H7 (cell line): ENCODE results near the gene TUBA8. TPM values are rescaled to one million over a fixed set of nuclear protein-coding genes. Genes with fewer than 3 reads are reported as not detected.
"Not testable (repeated sequence)": the region's sequence is repeated elsewhere in the genome, so short reads cannot be mapped to it uniquely, and the experiment has no call there.

Source experiments
- DNase-seq: peaks from one replicate; pipeline ENCODE4 v3.0.0; 2012
- H3K27me3 ChIP-seq: 2 replicates; pipeline ENCODE4 v1.6.0; 2011; ENCODE audit warnings: mild to moderate bottlenecking, low read length; ENCODE audit not compliant: control insufficient read depth, insufficient read depth
- H3K36me3 ChIP-seq: replicated peaks from 2 replicates; pipeline ENCODE4 v1.5.1; 2011; ENCODE audit warnings: low read length; ENCODE audit not compliant: control insufficient read depth, insufficient read depth
- H3K4me3 ChIP-seq: 2 replicates; pipeline ENCODE4 v1.5.1; 2011; ENCODE audit warnings: low read depth, mild to moderate bottlenecking, control low read depth, low read length, moderate library complexity; ENCODE audit not compliant: insufficient read depth
- total RNA-seq: library from RNA; depleted of rRNA; stranded (reverse); fragments of >200 nt; shearing (Covaris generic); gene quantifications from 2 replicates; pipeline ENCODE4 v1.2.3, GENCODE V29; 2014

The TUBA8 gene
- total RNA-seq, 1 experiment from 2014 or later, result 2.7 TPM

GRCh38 chr22:18147791-18148190, 37.2 kb downstream of the TUBA8 start:
- no peak for DNase-seq
- no peaks in the 10 kb centered on the region for H3K36me3 ChIP-seq

GRCh38 chr22:18148293-18148965, 37.8 kb downstream of the TUBA8 start:
- Histone ChIP-seq H3K27me3 (no peaks in the 10 kb centered on the region; the same call in 1 of the 2 replicates), H3K4me3 (no peak overlapping the region)

More at GRCh38 chr22:18147791-18148190, 37.2 kb downstream of the TUBA8 start:
- Histone ChIP-seq H3K4me3 (no peak overlapping the region), H3K27me3 (no peaks in the 10 kb centered on the region; the same call in 1 of the 2 replicates)

DNA sequence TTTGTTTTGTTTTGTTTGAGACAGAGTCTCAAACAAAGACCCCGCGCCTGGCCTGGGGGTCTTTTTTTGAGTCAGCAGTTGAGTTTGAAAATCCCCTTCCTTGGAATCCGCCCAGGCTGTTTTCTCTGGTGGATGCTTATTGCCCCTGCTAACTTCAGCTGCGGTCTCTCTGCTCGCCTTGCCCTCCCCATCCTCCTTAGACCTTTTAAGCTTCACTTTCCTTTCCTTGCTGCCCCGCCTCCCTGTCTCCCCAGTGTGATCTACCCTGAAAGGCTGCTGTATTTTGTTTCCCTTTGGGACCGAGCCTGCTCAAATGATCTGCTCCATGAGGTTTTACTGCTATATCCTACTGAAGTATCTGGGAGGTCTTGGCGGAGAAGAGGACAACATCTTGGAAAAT, 41.9 kb downstream of the TUBA8 start:
- no peaks in the 10 kb centered on the region for H3K36me3 ChIP-seq
- H3K27me3 ChIP-seq, result no peaks in the 10 kb centered on the region; the same call in none of the 2 replicates
- no peak overlapping the region for H3K4me3 ChIP-seq
- peak; percentile 58 for DNase-seq

More at GRCh38 chr22:18148293-18148965, 37.8 kb downstream of the TUBA8 start:
- no peak for DNase-seq
- H3K36me3 ChIP-seq, result no peaks in the 10 kb centered on the region

- H3K36me3 ChIP-seq, result no peaks in the 10 kb centered on the region
- no peak for DNase-seq
- H3K4me3 ChIP-seq, result no peak overlapping the region
- no peaks in the 10 kb centered on the region; the same call in 1 of the 2 replicates for H3K27me3 ChIP-seq
These were observed 44.3 kb downstream of the TUBA8 start for GRCh38 chr22:18154821-18155390.

GRCh38 chr22:18155546-18155945, 44.9 kb downstream of the TUBA8 start:
- DNase-seq, H3K4me3 ChIP-seq, H3K36me3 ChIP-seq, H3K27me3 ChIP-seq: not testable (repeated sequence)

DNA sequence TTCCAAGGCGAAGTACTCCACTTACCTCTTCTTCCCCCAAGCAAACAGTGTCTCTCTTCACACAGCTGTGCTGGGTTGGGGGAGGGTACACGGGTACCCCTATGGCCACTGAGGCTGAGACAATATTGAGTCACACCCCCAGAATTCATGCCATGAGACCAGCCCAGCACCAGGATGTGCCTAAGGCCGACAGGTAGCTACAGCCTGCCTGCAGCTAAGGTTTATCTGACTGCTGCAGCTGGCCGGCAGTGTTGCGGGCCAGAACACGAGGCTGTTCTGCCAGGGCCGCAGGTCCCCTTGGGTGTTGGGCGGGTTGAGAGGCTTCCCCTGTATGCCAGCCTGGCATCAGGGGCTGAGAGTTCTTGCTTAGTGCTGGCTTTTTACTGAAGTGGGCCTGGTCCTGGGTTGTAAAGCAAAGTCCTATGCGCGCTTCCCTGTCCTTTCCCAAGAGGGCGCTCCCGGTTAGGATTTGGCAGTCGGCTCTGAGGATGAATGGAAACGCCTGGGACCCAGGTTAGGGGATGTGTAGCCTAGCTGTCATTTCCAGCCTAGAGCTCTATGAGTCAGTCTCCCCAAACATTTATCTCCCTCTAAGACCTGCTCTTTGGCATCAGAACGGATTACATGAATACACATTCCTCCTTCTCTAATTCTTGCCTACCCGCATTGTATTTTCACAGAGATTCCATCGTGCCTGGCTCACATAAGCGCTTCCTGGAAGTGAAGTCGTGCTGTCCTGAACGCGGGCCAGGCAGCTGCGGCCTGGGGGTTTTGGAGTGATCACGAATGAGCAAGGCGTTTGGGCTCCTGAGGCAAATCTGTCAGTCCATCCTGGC, 46.5 kb downstream of the TUBA8 start:
- DNase-seq, result peak; percentile 91
- no peaks in the 10 kb centered on the region for H3K36me3 ChIP-seq
- H3K27me3 ChIP-seq, result no peaks in the 10 kb centered on the region; the same call in 1 of the 2 replicates
- no peak overlapping the region for H3K4me3 ChIP-seq

DNA sequence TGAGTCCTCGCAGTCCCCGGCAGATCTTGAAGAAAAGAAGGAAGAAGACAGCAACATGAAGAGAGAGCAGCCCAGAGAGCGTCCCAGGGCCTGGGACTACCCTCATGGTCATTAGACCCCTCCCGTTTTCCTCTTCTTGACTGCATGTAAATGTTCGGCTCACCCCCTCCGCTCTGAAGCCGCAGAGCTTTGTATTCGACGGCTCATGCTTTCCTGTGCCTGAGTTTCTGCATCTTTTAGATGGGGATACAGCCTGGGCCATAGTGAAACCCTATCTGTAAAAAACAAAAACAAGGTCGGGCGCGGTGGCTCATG, 47.1 kb downstream of the TUBA8 start:
- no peaks in the 10 kb centered on the region; the same call in 1 of the 2 replicates for H3K27me3 ChIP-seq
- H3K36me3 ChIP-seq, result no peaks in the 10 kb centered on the region
- peak; percentile 59 for DNase-seq
- H3K4me3 ChIP-seq, result no peak overlapping the region

DNA sequence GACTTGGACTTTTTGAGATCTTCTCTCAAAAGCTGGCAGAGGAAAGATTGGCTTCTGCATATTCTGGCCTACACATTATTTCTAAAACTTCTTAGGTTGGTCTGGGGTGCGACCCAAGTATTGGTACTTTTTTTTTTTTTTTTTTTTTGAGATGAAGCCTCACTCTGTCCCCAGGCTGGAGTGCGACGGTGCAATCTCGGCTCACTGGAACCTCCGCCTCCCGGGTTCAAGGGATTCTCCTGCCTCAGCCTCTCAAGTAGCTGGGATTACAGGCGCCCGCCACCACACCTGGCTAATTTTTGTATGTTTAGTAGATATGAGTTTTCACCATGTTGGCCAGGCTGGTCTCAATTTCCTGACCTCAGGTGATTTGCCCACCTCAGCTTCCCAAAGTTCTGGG, 50.0 kb downstream of the TUBA8 start:
- H3K27me3 ChIP-seq, H3K36me3 ChIP-seq, DNase-seq, H3K4me3 ChIP-seq: not testable (repeated sequence)

DNA sequence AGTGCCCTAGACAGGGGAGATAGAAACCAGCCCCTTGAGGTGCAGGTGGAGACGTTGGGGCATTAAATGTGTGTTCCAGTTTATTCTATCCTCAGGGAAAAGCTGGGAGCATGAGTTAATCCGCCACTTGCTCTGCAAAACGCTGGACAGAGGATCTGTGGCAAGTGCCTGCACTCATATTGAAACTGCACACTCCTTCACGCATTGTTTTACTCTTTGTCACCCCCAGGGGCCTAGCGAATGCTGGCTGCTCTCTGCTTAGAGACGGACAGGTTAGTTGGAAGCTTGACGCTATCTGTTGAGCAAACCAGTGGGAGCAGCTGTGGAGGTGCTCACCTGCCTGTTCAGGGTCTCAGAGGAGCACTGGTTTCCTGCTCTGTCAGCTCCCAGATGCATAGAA, 53.2 kb downstream of the TUBA8 start:
- not testable (repeated sequence) for H3K27me3 ChIP-seq, DNase-seq, H3K4me3 ChIP-seq, H3K36me3 ChIP-seq

DNA sequence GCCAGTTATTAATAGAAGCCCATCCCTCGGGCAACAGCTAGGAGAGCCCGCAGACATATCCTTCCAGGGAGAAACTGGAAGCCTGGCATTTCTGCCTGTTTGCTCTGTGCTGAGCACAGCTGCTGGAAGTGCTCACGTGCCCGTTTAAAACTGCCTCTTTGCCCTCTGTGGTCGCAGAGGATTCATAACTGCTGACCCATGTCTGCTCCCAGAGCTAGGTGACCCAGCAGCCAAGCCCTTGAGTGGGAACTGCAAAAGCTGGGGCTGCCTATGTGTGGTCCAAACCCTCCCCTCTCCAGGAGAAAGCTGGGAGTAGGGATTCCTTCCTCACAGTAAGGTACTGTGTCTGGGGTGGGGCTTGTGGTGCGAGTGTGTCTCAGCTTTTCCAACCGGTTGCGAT, 54.0 kb downstream of the TUBA8 start:
- not testable (repeated sequence) for H3K4me3 ChIP-seq, DNase-seq, H3K27me3 ChIP-seq, H3K36me3 ChIP-seq

- DNase-seq, H3K27me3 ChIP-seq, H3K4me3 ChIP-seq, H3K36me3 ChIP-seq: not testable (repeated sequence)
These were observed 54.7 kb downstream of the TUBA8 start for GRCh38 chr22:18165356-18165755.

GRCh38 chr22:18170284-18170683, 59.7 kb downstream of the TUBA8 start:
- not testable (repeated sequence) for H3K27me3 ChIP-seq, H3K4me3 ChIP-seq, DNase-seq, H3K36me3 ChIP-seq

GRCh38 chr22:18172203-18172602, 61.6 kb downstream of the TUBA8 start:
- H3K36me3 ChIP-seq, DNase-seq, H3K27me3 ChIP-seq, H3K4me3 ChIP-seq: not testable (repeated sequence)

DNA sequence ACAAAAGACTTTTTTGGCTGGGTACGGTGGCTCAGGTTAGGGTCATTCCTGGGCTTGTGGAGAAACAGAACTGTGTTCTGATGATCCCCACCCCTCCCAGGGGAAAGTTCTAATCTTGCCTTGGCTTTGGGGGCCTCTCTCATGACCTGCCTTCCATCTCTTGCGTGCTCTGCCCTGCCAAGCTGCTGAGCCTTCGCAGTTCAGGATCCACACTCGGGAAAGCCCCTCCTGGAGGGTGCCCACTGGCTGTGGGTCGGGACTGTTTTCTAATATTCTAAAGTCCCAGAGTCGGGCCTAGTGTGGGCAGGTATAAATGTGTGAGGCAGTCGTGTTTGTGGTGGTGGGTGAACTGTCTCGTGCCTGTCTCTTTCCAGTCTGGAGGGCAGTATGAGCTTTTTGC, 62.2 kb downstream of the TUBA8 start:
- not testable (repeated sequence) for H3K27me3 ChIP-seq, H3K36me3 ChIP-seq, DNase-seq, H3K4me3 ChIP-seq

DNA sequence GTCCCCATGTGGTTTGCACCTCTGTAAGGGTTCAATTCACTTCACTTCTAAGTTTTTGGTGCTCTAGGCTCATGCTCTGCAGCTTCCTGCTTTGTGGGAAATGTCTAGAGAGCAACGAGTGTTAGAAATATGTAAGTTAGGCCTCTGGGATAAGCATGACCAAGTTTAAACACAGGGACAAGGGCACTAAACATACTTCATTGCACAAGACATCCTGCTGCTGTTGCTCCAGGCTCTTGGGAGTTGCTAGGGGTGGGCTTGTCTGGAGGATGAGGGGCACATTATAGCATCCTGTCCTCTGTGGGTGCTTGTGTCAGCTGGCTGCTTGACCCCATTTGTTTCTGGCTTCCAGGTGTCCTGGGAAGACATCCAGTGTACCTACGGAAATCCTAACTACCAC, 62.8 kb downstream of the TUBA8 start:
- not testable (repeated sequence) for H3K36me3 ChIP-seq, DNase-seq, H3K4me3 ChIP-seq, H3K27me3 ChIP-seq
